ENCODE data around the gene EIF4G3. TPM values are rescaled to one million over a fixed set of nuclear protein-coding genes. Genes with fewer than 3 reads are reported as not detected.
A peak's percentile ranks its signal among the peaks of the same experiment; 100 is the strongest.

Gene EIF4G3
- total and polyA plus RNA-seq, 9 of the 15 experiments (the other 6 are each of a cell fraction or from before 2014, with no cell fraction given): 6.7 to 40.5 (median 32.1) TPM

DNA sequence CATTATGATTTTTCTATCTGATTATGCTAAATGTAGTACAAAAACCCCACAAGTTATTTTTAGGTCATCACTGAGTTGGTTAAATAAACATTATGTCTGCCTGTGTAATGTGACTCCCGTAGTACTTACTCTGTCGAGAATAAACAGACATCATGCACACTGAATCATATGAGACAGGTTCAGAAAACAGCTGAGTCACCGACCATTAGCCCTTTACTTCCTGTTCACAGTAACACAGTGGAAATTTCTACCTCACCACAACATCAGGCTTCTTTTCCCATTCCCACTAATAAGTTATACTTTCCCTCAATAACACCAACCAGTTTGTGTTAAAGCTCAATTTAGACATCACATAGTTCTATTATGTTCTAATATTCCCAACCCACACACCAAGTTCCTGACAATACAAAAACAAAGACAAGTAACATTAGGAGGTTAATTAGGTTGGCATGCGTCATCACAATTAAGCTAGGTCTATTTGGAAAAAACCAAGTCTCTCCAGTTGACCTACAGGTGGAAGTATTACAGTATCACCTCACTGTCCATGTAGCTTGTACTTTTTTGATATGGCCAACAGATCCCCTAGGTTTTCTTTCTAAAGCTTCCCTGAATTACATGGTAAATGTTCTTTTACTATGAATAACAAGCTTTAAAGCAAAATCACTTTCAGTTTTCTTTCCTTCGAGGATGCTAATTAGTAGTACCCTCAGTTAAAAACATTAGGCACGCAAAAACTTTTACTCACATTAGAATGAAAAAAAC, 154.2 kb downstream of the EIF4G3 start (continued):
- TF ChIP-seq, protein P1, sequence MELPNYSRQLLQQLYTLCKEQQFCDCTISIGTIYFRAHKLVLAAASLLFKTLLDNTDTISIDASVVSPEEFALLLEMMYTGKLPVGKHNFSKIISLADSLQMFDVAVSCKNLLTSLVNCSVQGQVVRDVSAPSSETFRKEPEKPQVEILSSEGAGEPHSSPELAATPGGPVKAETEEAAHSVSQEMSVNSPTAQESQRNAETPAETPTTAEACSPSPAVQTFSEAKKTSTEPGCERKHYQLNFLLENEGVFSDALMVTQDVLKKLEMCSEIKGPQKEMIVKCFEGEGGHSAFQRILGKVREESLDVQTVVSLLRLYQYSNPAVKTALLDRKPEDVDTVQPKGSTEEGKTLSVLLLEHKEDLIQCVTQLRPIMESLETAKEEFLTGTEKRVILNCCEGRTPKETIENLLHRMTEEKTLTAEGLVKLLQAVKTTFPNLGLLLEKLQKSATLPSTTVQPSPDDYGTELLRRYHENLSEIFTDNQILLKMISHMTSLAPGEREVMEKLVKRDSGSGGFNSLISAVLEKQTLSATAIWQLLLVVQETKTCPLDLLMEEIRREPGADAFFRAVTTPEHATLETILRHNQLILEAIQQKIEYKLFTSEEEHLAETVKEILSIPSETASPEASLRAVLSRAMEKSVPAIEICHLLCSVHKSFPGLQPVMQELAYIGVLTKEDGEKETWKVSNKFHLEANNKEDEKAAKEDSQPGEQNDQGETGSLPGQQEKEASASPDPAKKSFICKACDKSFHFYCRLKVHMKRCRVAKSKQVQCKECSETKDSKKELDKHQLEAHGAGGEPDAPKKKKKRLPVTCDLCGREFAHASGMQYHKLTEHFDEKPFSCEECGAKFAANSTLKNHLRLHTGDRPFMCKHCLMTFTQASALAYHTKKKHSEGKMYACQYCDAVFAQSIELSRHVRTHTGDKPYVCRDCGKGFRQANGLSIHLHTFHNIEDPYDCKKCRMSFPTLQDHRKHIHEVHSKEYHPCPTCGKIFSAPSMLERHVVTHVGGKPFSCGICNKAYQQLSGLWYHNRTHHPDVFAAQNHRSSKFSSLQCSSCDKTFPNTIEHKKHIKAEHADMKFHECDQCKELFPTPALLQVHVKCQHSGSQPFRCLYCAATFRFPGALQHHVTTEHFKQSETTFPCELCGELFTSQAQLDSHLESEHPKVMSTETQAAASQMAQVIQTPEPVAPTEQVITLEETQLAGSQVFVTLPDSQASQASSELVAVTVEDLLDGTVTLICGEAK (IDR thresholded peaks at IDR 0.05): peak; percentile 48; the same call in 1 of the 2 replicates
- TF ChIP-seq, protein P1 (CRISPR knock-in tag; IDR thresholded peaks at IDR 0.05): no peak
- TF ChIP-seq KLF13 (tag; IDR thresholded peaks at IDR 0.05; ENCODE audit: borderline replicate concordance, low read depth) (peak; percentile 15; the same call in 1 of the 2 replicates), ZNF232 (CRISPR knock-in tag; IDR thresholded peaks at IDR 0.05) (no peak), CBFA2T2 (conservative IDR thresholded peaks at IDR 0.05) (no peak), PML (IDR thresholded peaks at IDR 0.05; ENCODE audit: low read length) (no peak; the same call in 1 of the 2 replicates), ZNF699 (CRISPR knock-in tag; IDR thresholded peaks at IDR 0.05; ENCODE audit: insufficient replicate concordance) (no peak), MECOM (CRISPR knock-in tag; IDR thresholded peaks at IDR 0.05) (no peak), CC2D1A (IDR thresholded peaks at IDR 0.05) (no peak; the same call in 1 of the 2 replicates), ADNP (tag; IDR thresholded peaks at IDR 0.05) (peak; percentile 47; the same call in 1 of the 2 replicates), ZNF174 (CRISPR knock-in tag; IDR thresholded peaks at IDR 0.05) (0 out of 2 replicates have a peak, but pooled peaks have one; percentile 8), ZNF586 (CRISPR knock-in tag; conservative IDR thresholded peaks at IDR 0.05) (no peak), PHB2 (IDR thresholded peaks at IDR 0.05; ENCODE audit: low read depth) (peak; percentile 50; the same call in 1 of the 2 replicates), ZNF644 (tag; IDR thresholded peaks at IDR 0.05; ENCODE audit: low read depth) (0 out of 2 replicates have a peak, but pooled peaks have one; percentile 54), RNF2 (IDR thresholded peaks at IDR 0.05) (peak; percentile 77), RAD21 (CRISPR knock-in tag; conservative IDR thresholded peaks at IDR 0.05 in 1 of 2, IDR thresholded peaks at IDR 0.05 in 1 of 2) (no peak)
- TF ChIP-seq, protein P2, sequence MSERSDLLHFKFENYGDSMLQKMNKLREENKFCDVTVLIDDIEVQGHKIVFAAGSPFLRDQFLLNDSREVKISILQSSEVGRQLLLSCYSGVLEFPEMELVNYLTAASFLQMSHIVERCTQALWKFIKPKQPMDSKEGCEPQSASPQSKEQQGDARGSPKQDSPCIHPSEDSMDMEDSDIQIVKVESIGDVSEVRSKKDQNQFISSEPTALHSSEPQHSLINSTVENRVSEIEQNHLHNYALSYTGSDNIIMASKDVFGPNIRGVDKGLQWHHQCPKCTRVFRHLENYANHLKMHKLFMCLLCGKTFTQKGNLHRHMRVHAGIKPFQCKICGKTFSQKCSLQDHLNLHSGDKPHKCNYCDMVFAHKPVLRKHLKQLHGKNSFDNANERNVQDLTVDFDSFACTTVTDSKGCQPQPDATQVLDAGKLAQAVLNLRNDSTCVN (CRISPR knock-in tag; IDR thresholded peaks at IDR 0.05): peak; percentile 68; the same call in 1 of the 2 replicates

Measured in K562 (cell line).